Germinal center (tissue), 1 donor: Measurements from ENCODE around the gene APBB2.
"Not testable (repeated sequence)": the region's sequence is repeated elsewhere in the genome, so short reads cannot be mapped to it uniquely, and the experiment has no call there.

Experiments used
- DNase-seq: peaks from one replicate; pipeline ENCODE4 v3.0.0; 2012; ENCODE audit warnings: mixed read lengths, low spot score

The APBB2 gene

DNA sequence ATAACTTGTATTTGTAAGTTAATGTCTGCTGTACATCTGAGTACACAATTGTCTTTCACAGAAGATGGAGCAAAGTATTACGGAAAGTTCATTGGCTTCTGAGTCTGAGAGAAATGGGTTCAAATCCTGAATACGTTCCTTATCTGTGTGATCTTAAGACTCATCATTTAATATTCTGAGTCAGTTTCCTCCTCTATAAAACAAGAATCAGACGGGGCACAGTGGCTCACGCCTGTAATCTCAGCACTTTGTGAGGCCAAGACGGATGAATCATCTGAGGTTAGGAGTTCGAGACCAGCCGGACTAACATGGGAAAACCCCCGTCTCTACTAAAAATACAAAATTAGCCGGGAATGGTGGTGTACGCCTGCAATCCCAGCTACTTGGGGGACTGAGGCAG, 57.8 kb downstream of the APBB2 start:
- no peak for DNase-seq

DNA sequence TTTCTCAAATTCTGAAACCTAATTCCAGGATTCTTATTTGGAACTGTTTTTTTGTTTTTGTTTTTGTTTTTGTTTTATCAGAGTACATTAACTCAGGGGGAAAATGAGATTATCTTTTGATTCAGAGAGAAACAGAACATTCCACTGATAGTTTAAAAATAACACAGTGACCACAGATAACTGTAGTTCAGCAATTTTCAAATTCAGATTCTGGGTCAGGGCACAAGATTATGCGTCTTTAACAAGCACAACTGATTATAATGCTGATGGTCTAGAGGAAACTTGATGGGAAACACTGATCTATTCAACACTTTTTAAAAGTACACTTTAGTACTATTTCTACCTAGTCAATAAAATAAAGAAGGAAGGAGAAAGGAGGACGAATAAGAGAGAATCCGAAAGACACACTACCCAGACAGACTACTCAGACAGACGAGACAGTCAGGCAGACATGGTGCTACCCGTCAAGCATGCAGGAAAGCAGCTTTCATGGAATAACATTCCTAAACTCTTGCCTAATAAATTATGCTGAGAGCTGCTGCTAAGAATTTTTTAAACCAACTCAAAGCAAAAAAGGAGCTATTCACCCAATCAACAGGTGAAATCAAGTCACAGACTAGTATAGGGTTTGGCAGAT, 59.0 kb downstream of the APBB2 start:
- no peak for DNase-seq

DNA sequence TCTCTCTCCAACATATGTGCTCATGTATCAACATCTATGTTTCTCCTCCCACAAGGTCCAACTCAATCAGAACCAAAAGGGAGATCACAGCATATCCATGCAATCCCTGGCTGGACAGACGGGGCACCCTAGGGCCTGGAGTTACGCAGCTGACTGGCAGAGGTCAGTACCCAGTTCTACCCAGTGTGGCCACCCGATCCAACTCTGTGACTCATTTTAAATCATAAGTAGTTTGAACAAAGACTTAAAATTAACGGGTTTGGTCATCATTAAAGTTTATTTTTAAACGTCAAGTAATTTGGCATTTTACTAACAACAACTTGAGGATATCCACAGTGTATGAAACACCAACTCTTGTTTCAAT, 59.5 kb downstream of the APBB2 start:
- DNase-seq = no peak

DNA sequence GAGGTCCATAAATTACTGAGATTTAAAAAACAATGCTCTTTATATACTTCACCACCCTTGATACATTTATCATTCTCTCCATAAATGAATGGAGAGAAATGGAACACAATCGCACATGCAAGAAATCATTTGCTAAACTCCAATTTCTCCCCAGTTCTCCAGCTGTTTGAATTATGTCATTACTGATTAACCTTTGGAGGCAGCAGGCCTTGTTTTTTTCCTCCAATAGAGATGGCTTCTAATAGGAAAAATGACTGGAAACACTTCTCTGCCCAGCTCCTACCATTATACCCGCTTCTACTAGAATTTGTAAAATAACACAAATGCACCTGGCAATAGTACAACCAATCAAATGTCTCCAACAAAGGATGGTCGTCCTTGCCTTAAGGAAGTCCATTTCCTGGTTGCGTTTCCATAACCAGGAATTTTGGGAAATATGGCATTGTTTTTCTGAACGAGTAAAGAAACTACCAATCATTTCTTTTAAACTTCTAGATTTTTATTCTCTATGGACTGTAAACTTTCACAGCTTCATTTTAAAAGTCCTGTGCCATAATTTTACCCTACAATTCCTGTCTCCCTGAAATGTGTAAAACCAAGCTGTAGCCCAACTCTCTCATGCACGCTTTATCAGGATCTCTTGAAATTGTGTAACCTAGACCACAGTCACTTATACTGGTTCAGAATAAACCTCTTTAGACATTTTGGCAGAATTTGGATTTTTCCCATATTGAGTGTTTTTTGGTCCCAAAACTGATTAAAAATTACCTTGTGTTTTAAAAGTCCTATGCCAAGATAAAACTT, 60.1 kb downstream of the APBB2 start:
- DNase-seq = no peak

DNA sequence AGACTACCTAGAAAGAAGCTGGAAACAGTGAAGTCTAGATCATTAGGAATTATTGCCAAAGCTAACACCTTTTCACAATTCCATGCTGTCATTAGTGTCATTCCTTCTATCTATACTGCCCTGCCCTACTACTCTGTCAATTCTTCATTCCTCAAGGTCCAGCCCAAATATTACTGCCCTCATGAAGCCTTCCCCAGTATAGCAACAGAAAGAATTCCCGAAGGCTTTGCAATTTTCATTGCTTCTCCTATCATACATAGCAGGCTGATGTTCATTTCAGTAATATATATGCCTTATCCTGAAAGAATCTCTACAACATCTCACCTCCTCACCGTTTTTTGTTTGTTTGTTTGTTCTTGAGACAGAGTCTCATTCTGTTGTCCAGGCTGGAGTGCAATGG, 63.9 kb downstream of the APBB2 start:
- no peak for DNase-seq

DNA sequence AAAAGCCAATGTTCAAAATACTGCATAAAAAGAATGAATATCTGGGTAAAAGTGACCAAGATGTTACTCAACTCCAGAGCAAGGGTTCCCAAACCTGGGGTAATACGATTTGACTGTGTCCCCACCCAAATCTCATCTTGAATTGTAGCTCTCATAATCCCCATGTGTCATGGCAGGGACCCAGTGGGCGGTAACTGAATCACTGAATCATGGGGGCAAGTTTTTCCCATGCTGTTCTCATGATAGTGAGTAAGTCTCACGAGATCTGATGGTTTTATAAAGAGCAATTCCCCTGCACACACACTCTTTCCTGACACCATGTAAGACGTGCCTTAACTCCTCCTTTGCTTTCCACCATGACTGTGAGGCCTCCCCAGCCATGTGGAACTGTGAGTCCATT, 64.8 kb downstream of the APBB2 start:
- not testable (repeated sequence) for DNase-seq

DNA sequence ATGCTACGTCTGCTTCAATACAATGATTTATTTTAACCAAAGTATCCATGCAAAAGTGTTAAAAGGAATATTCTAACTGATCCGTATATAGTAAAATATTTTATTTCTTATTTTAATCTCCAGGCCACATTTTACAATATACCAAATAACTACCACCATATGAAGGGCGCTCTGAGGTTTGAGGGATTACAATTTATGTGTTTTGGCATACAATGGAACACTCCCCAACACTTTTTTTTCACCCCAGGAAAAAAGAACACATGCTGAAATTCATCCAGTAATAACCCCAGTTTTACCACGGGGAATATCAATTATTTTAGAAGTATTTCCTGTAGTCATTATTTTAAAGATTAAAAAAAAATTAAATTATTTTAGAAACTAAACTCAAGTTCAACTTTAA, 65.4 kb downstream of the APBB2 start:
- no peak for DNase-seq

DNA sequence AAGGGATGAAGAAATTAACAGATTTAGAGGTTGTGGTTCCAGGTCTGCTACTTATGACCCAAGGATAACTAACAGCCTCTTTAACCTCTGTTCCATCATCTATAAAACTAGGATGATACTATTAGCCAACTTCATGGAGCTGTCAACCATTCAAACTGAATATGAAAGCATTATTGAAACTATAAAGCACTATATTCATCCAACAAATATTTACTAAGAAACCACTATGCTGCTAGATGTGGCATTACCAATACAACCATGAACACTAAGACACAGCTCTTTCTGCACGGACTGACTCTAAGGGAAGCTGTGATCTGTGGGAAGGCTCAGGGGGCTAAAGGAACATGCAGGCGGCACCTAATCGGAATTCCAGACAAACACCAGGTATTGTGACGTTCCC, 66.0 kb downstream of the APBB2 start:
- no peak for DNase-seq

DNA sequence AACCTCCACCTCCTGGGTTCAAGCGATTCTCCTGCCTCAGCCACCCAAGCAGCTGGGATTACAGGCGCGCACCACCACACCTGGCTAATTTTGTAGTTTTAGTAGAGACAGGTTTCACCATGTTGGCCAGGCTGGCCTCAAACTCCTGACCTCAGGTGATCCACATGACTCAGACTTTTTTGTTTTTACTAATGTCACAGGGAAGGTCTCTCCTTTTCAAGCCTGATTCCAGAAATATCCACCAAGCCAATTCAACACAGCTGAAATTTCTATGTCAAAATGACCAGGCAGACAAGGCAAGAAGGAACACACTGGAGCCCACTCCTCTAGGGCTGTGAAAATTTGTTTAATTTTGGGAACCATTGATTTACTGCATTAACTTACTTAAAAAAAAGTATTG, 66.8 kb downstream of the APBB2 start:
- not testable (repeated sequence) for DNase-seq

DNA sequence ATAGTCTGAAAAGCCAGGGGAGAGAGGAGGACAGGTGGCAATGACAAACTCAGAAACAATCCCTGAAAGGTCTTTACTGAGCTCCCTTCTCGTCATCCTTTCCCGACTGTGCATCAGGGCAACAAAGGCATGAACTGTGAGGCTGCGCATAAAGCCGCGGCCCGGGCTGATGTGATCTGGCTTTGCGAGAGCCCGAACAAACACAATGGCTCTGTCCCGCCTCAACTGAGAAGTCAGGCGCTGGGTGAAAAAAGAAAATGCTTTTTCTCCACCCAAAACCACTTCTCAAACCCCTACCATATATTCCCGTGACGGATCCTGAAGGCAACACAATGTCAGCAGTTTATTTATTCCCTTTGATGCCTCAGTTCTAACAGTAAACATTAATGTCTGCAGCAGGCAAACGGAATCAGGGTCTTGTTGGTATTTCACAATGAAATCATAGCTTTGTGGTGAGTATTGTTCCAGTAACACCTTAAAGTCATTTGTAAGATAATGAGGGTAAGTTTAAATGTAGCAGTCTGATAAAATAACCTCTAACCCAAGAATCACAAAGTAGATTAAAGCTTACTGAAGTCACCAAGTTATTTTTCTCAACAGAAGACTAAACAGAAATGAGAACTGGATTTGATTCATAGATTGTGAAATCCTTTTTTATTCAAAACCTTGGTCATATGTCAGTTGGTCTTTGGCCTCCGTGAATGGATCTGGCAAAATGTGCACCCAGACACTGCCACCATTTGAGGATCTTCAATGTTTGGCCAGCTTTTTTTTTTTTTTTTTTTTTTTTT, 67.4 kb downstream of the APBB2 start:
- DNase-seq = no peak

DNA sequence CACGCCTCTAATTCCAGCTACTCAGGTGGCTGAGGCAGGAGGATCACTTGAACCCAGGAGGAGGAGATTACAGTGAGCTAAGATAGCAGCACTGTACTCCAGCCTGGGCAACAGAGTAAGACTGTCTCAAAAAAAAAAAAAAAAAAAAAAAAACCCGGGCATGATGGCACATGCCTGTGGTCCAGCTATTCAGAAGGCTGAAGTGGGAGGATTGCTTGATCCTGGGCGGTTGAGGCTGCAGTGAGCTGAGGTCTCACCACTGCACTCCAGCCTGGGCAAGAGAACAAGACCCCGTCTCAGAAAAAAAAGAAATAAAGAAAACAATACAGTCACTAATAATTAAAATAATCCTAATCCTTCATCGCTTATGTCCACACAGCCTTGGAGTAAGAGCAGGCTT, 68.1 kb downstream of the APBB2 start:
- DNase-seq = no peak

DNA sequence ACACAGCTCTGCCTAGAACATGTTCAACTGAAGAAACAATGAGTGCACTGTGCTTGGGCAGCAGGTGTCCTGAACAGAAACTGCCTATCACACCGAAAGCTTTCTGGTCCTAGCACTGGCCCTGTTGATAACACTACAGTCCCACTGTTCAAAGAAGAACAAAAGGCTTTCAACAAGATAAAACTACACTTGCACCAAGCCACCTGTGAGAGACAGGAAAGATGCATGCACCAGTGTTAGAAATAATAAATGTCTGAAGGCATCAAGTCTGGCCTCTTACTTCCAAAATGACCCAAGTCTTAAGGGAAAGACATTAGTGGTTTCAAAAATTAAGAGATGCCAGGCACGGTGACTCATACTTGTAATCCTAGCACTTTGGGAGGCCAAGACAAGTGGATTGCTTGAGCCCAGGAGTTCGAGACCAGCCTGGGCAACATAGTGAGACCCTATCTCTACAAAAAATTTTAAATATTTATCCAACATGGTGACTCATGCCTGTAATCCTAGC, 68.7 kb downstream of the APBB2 start:
- no peak for DNase-seq

DNA sequence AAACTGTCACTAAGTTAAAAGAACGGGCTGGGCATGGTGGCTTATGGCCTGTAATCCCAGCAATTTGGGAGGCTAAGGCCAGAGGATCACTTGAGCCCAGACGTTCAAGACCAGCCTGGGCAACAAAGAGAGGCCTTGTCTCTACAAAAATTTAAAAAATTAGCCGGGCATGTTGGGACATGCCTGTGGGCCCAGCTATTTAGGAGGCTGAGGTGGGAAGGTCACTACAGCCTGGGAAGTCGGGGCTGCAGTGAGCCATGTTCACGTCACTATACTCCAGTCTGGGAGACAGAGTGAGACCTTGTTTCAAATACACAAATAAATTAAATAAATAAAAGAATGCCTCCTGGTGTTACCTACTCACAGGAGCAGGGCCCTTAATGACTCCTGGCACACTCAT, 69.5 kb downstream of the APBB2 start:
- no peak for DNase-seq

DNA sequence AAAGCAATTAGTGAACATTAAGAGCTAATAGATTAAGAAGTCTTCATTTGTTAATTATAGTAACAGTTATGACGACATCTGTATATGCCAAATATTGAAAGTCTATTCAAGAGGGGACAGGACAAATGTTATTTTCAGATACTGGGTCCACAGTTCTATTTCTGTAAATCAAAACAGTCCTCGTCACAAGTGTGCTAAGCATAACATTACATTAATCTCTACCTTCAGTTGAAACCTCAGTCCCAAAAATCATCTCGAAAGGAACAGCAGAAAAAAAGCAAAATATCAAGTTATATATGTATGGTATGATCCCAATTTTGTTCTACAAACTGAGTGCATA, 70.3 kb downstream of the APBB2 start:
- no peak for DNase-seq

DNA sequence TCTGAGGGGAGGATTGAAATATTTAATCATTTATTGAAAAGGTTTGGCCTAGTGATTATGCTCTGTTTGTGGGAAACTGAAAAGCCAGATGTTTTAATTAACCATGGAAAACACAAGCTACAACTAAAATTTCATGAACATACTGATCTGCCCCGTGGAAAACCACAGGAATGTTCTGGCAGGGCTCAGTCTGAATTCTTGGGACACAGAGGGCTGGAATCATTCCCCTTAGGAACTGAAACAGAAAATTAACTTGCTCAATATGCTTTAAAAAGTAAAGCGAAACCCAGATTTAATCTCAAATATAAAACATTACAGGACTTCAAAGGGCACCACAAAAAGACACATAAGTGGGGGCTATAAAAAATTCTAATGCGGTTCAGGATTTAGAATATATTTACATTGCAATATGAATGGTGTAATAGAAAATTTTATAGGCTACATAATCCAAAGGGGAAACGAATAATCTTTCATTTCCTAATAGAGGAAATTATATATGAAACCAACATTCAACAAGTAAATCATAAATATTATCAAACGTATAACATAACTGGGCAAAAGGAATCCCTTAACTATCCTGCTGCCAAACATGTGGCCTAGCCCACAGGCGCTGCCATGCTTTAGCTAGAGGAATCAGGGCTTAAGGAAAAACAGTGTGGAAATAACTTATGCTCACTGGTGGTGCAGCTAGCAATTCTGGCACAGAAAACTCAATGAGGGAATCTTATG, 70.9 kb downstream of the APBB2 start:
- no peak for DNase-seq

DNA sequence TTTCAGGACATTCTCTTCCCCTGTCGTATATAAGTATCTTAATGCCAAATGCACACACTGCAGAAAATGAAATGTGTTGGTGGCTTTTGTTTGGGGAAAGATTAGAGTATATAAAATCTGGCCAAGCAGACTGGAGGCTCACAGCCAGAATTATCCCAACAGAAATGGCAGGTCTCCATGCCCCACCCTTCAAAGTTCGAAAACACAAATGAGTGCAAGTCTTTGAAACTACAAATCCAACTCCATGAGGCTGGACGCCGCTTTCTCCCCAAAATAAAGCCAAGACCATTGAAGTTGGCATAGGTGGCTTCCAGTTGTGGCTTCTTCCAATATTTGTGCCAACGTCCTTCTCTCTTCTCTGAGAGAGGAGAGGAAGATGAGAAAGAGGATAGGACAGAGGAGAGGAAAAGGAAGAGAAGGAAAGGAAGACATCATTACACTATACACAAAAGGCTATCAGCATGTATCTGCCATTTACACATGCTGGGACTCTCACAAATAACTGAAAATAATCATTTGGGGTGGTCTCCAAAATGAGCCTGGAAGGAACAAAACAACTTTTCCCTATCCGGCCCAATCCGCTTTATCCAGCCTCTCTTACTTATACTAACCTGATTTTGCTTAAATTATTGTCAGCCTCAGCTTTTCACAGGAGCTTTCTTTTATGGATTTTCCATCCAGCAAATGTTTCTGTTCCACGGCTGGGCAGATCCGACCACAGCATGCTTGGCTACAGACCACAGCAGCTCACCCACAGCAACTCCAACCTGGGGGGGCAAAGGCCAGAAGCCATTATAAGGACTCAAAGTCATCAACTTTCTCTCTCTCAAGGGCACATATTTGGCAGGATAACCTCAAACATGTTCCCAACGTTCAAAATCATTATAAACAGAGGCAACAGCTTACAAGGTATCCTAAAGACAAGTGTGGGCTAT, 71.7 kb downstream of the APBB2 start:
- DNase-seq = no peak

DNA sequence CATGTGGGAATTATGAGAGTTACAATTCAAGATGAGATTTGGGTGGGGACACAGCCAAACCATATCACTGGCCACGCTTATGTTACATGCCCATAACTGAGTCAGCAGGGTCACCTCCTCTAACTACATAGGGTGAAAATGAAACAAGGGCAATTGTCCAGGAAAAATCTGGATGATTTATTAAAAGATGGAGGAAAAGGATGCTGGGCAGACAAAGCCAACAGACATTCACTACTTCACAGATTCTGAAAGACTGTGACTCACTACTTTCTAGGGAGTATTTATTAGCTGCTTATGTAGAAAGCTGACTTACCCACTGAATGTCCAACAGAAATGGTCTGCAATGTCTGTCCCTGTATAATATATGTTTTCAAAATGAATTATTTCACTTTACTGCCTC, 72.4 kb downstream of the APBB2 start:
- DNase-seq = no peak

DNA sequence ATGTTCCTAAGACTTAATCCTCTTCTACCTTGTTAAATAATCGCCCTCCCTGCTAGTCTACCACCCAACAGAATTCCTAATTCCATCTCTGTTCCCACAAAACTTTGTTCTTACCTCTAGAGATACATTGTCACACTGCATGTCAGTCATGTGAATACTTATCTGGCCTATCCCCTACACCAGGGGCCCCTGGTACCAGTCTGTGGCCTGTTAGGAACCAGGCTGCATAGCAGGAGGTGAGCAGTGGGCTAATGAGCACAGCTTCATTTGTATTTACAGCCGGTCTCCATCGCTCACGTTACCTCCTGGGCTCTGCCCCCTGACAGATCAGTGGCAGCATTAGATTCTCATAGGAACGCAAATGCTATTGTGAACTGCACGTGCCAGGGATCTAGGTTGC, 73.9 kb downstream of the APBB2 start:
- no peak for DNase-seq

DNA sequence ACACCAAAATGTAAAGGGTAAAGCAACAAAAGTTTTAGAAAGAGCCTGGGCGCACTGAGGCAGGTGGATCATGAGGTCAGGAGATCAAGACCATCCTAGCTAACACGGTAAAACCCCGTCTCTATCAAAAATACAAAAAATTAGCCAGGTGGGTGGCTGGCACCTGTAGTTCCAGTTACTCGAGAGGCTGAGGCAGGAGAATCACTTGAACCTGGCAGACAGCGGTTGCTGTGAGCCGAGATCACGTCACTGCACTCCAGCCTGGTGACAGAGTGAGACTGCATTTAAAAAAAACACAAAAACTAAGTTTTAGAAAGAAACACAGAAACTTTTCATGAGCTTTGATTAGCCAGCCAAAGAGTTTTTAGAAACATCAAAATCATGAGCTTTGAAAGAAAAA, 76.5 kb downstream of the APBB2 start:
- DNase-seq = no peak

DNA sequence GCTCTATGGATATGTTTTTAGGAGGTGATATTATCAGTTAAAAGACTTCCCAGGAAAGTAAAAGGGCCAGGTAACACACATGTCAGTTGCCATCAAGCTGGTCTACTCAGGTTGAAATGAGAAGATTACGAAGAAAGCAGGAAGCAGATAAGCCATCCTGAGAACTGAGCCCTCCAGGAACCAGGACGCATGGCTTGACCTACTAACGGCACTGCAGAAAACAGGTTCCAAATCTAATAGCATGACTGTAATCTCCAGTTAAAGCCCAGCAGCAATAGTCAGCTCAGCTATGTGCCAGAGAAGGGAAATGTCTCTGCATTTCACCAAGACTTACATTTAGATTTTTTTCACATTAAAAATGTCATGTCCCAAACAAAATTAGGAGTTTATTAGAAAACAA, 77.9 kb downstream of the APBB2 start:
- DNase-seq = no peak

DNA sequence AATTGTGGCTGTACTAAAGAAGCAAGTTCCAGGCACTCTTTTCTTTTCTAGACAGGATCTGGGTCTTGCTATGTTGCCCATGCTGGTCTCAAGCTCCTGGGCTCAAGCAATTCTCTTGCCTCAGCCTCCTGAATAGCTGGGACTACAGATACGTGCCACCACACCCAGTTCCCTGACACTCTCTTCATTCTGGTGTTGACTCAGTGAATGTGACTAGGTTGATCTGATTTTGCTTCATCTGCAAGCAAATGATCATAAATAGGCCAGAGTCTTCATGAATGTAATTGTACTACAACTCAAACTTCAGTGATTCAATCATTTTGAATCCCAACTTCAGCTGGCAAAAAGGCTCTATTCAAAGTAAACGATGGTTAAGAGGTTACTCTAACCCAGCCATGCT, 78.5 kb downstream of the APBB2 start:
- no peak for DNase-seq
